ENCODE results near the gene RGS19. TPM values are rescaled to one million over a fixed set of nuclear protein-coding genes. Genes with fewer than 3 reads are reported as not detected.

RGS19 gene
- total RNA-seq, 1 experiment from 2014 or later = 12.8 TPM

DNA sequence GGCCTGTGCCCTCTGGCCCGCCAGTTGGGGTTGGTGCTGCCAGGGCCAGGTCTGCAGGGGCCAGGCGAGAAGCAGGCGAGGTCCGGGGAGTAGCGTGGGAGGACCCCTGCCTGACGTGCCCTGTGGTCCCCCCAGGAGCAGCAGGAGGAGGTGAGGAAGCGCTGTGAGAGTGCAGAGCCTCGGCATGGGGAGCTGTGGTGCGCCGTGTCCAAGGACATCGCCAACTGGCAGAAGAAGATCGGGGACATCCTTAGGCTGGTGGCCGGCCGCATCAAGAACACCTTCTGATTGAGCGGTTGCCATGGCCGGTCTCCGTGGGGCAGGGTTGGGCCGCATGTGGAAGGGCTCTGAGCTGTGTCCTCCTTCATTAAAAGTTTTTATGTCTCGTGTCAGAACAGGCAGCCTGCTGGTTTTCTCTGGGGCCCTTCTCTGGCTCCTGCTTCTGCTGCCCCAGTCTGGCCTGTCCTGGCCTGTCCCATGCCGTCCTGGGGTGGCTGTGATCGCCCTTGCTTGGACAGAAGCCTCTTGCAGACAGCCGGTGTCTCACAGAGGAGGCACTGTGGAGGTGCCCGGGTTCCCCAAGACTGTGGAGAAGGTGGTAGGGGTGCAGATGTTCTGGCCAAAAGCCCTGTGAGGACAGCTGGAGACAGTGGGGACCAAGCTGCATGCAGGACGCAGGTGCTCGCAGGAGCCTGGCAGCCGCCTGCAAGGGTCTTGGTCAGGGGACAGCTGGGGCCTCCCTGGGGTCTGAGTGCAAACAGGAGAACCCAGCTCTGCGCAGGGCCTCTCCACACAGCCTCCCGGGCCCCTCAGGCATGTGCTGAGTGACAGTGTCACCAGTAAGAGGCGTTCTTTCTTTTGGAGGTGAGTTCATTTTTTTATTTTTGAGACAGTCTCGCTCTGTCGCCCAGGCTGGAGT, 46.4 kb downstream of the RGS19 start:
- H3K27me3 ChIP-seq (ENCODE audit: insufficient read depth, low read length) = no peaks in the 10 kb centered on the region
- no peak overlapping the region for H3K27ac ChIP-seq (ENCODE audit: insufficient read length, low read depth, low read length)
- no peak overlapping the region for H3T11ph ChIP-seq (ENCODE audit: low read length)
- H2BK12ac ChIP-seq (ENCODE audit: insufficient read length, low read depth, low read length) = no peak overlapping the region
- H2BK20ac ChIP-seq (ENCODE audit: low read depth, low read length, poor library complexity, severe bottlenecking) = no peak overlapping the region
- no peaks in the 10 kb centered on the region for H3K9me3 ChIP-seq (ENCODE audit: control insufficient read depth, low read depth, low read length)
- H3K4ac ChIP-seq (ENCODE audit: low read depth, low read length) = no peak overlapping the region
- no peaks in the 10 kb centered on the region for H4K20me1 ChIP-seq (ENCODE audit: control insufficient read depth, insufficient read depth, insufficient read length)
- no peak overlapping the region for H3K4me3 Mint-ChIP-seq
- no peak overlapping the region for H2BK120ac ChIP-seq (ENCODE audit: low read depth, low read length, poor library complexity, severe bottlenecking)
- no peak overlapping the region for H2BK5ac ChIP-seq (ENCODE audit: insufficient read length, low read length)
- peaks cover 21 to 23% of the 10 kb centered on the region in 2 experiments for H3K4me1 Mint-ChIP-seq
- WGBS (ENCODE audit: extremely low coverage, insufficient read length, low lambda C conversion rate) = no CpG with 5 or more reads among the region's 31 CpGs
- peaks cover 2% of the 10 kb centered on the region for H3K23me2 ChIP-seq (ENCODE audit: insufficient read length, low read depth, low read length, poor library complexity, severe bottlenecking)
- peaks cover 17 to 61% (median 44%) of the 10 kb centered on the region in 3 experiments; a peak in 6 of 7 replicates for H3K36me3 Mint-ChIP-seq (ENCODE audit: insufficient read depth in 1 of 3, low read depth in 3 of 3)
- H3K79me1 ChIP-seq (ENCODE audit: insufficient read depth, low read depth, low read length, poor library complexity, severe bottlenecking) = no peaks in the 10 kb centered on the region
- no peak overlapping the region for H3K4me2 ChIP-seq (ENCODE audit: insufficient read depth, insufficient read length, low read length)
- H3K27me3 Mint-ChIP-seq (ENCODE audit: low read depth) = peaks cover 7% of the 10 kb centered on the region
- no peak overlapping the region for H3K56ac ChIP-seq (ENCODE audit: insufficient read length, low read depth, low read length)
- H3K4me1 ChIP-seq (ENCODE audit: insufficient read depth, low read length) = no peaks in the 10 kb centered on the region; the same call in 1 of the 2 replicates
- no peak for DNase-seq
- H3K79me2 ChIP-seq (ENCODE audit: insufficient read depth, low read length) = no peaks in the 10 kb centered on the region
- TF ChIP-seq, protein P1, sequence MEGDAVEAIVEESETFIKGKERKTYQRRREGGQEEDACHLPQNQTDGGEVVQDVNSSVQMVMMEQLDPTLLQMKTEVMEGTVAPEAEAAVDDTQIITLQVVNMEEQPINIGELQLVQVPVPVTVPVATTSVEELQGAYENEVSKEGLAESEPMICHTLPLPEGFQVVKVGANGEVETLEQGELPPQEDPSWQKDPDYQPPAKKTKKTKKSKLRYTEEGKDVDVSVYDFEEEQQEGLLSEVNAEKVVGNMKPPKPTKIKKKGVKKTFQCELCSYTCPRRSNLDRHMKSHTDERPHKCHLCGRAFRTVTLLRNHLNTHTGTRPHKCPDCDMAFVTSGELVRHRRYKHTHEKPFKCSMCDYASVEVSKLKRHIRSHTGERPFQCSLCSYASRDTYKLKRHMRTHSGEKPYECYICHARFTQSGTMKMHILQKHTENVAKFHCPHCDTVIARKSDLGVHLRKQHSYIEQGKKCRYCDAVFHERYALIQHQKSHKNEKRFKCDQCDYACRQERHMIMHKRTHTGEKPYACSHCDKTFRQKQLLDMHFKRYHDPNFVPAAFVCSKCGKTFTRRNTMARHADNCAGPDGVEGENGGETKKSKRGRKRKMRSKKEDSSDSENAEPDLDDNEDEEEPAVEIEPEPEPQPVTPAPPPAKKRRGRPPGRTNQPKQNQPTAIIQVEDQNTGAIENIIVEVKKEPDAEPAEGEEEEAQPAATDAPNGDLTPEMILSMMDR (conservative IDR thresholded peaks at IDR 0.05) = no peak
- H4K91ac ChIP-seq (ENCODE audit: insufficient read length, low read depth, low read length) = no peak overlapping the region
- H2AK5ac ChIP-seq (ENCODE audit: insufficient read length, low read length) = no peak overlapping the region
- H4K8ac ChIP-seq (replicated peaks; ENCODE audit: insufficient read length, low read depth, low read length) = no peak overlapping the region
- no peak overlapping the region for H4K5ac ChIP-seq (ENCODE audit: insufficient read length, low read depth, low read length)
- no peak overlapping the region for H2BK15ac ChIP-seq (ENCODE audit: low read depth, low read length)
- H3K18ac ChIP-seq (ENCODE audit: insufficient read length, low read depth, low read length) = no peak overlapping the region
- no peak overlapping the region for H3K9ac ChIP-seq (ENCODE audit: extremely low read depth, insufficient read length, low read length)
- H2AFZ ChIP-seq (ENCODE audit: low read length) = no peak overlapping the region
- no peak overlapping the region; the same call in 1 of the 2 replicates for H3K14ac ChIP-seq (ENCODE audit: insufficient read depth, low read length)
- H3K27ac Mint-ChIP-seq = peak overlapping the region in 1 of 3 experiments; percentile 44; a peak in 1 of 7 replicates
- no peaks in the 10 kb centered on the region; a peak in 1 of 5 replicates for H3K9me3 Mint-ChIP-seq
- no peak overlapping the region for H3K23ac ChIP-seq (ENCODE audit: insufficient read length, low read depth, low read length)

Data from H9 (cell line).